NCI-H128 (cell line): ENCODE results near the gene SEMA6D.
"Not testable (repeated sequence)": the region's sequence is repeated elsewhere in the genome, so short reads cannot be mapped to it uniquely, and the experiment has no call there.

Source experiments
- DNase-seq: peaks from one replicate; lab custom pipeline; 2025; ENCODE audit not compliant: unreplicated experiment; lab: John Stamatoyannopoulos, UW

Gene SEMA6D

GRCh38 chr15:47715856-47716445 lies 1.4 kb upstream of the SEMA6D start:
- DNase-seq, result no peak

- no peak for DNase-seq
These were observed 789 bp upstream of the SEMA6D start for GRCh38 chr15:47716516-47716915.

GRCh38 chr15:47718497-47719437 lies 1.5 kb downstream of the SEMA6D start:
- DNase-seq, result no peak

GRCh38 chr15:47719730-47720129 lies 2.4 kb downstream of the SEMA6D start:
- DNase-seq, result no peak

- DNase-seq, result no peak
These were observed 3.2 kb downstream of the SEMA6D start for GRCh38 chr15:47720555-47720954.

GRCh38 chr15:47721676-47722075 lies 4.4 kb downstream of the SEMA6D start:
- DNase-seq, result no peak

- DNase-seq, result no peak
These were observed 7.0 kb downstream of the SEMA6D start for GRCh38 chr15:47724346-47724745.

- DNase-seq, result no peak
These were observed 7.7 kb downstream of the SEMA6D start for GRCh38 chr15:47725051-47725450.

GRCh38 chr15:47725906-47726305 lies 8.6 kb downstream of the SEMA6D start:
- no peak for DNase-seq

- DNase-seq, result no peak
These were observed 9.1 kb downstream of the SEMA6D start for GRCh38 chr15:47726399-47726823.

GRCh38 chr15:47727137-47727536 lies 9.8 kb downstream of the SEMA6D start:
- DNase-seq, result no peak

GRCh38 chr15:47727676-47728075 lies 10.4 kb downstream of the SEMA6D start:
- no peak for DNase-seq

GRCh38 chr15:47728426-47728825 lies 11.1 kb downstream of the SEMA6D start:
- DNase-seq, result no peak

GRCh38 chr15:47728886-47729285 lies 11.6 kb downstream of the SEMA6D start:
- no peak for DNase-seq

GRCh38 chr15:47731230-47731629 lies 13.9 kb downstream of the SEMA6D start:
- DNase-seq, result no peak

GRCh38 chr15:47732248-47732647 lies 14.9 kb downstream of the SEMA6D start:
- DNase-seq, result no peak

- no peak for DNase-seq
These were observed 15.8 kb downstream of the SEMA6D start for GRCh38 chr15:47733085-47733484.

GRCh38 chr15:47736143-47736786 lies 19.0 kb downstream of the SEMA6D start:
- DNase-seq, result no peak

GRCh38 chr15:47737477-47737876 lies 20.2 kb downstream of the SEMA6D start:
- DNase-seq, result no peak

GRCh38 chr15:47738144-47738825 lies 21.0 kb downstream of the SEMA6D start:
- DNase-seq, result not testable (repeated sequence)

- DNase-seq, result no peak
These were observed 23.8 kb downstream of the SEMA6D start for GRCh38 chr15:47741082-47741481.
